Endothelial cell of coronary artery (primary cell): ENCODE data around the gene XPO1. TPM values are rescaled to one million over a fixed set of nuclear protein-coding genes. Genes with fewer than 3 reads are reported as not detected.

Experiments used
- total RNA-seq: library from RNA; depleted of rRNA; stranded (reverse); fragments of >200 nt; gene quantifications from 2 replicates; pipeline ENCODE4 v1.2.3, GENCODE V29; 2014

Gene XPO1
- total RNA-seq = 167 and 217 TPM in 2 replicates

GRCh38 chr2:61538200-61538919 lies at the start of gene XPO1:
TSS of gene XPO1 (minus strand) at chr2:61538356. CDS start at chr2:61533897, 4,459 bp downstream.

GRCh38 chr2:61470965-61471904 lies 66.9 kb downstream of the XPO1 start, which contains the start of gene USP34:
TSS of gene USP34 (minus strand) at chr2:61471087. CDS start at chr2:61470692, 395 bp downstream.

Other genes starting within 250 kb of the XPO1 start
- 74.6 and 117 TPM in 2 replicates for gene USP34, start 67.3 kb downstream of the XPO1 start, total RNA-seq